C4-2B (cell line): Measurements from ENCODE around the gene OTULINL.

Experiments
- CTCF ChIP-seq: fragments of 450-650 bp; conservative IDR thresholded peaks from 2 replicates; pipeline ENCODE4 v1.5.1; 2017; ENCODE audit warnings: mild to moderate bottlenecking
- ZFX ChIP-seq: fragments of 450-650 bp; IDR thresholded peaks from 2 replicates; pipeline ENCODE4 v1.6.1; 2017

- TF ChIP-seq CTCF (no peak), ZFX (no peak)
Measured at GRCh38 chr5:14545862-14546261, 35.7 kb upstream of the OTULINL start.
